ENCODE data around the gene CFAP43. TPM values are rescaled to one million over a fixed set of nuclear protein-coding genes. Genes with fewer than 3 reads are reported as not detected.
A peak's percentile ranks its signal among the peaks of the same experiment; 100 is the strongest.

CFAP43 gene
- total RNA-seq (2014; rRNA removed; shearing (Covaris generic)): 0.24 and 0.69 TPM in 2 replicates

DNA sequence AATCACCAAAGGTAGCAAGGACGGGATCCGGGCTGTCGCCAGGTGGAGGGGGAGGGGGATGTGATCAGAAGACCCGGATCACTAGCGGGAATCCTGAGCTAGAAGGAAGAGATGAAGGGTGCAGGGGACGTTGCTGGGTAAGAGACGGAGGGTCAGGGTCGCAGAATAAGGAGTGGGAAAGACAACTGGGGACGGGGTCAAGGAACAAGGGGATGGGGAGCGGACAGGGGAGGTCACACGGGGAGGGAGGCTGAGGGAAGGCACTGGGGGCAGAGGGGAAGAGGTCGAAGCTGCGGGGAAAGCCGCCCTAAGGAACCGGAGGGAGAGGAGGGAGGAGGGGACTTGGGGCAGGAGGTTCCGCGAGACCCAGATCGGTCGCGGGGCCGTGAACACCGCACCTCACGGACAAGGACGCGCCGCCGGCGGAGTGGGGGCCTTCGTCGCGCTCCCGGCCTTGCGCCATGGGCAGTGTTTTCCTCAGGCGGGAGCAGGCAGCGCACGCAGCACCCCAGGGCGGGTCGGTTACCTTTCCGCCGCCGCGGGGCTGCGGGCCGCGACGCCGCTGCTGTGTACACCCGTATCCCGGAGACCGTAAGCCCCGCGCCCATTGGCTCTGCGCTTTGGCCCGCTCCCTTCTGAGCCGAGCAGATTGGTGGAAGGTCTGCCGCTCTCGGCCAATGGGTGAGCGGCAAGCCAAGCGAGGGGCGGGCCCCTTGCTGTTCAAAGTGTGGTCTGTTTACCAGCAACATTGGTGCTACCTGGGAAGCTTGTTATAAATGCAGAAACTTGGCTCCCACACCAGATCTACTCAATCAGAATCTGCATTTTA is at the start of gene CFAP43:
Gene CFAP43 (minus strand): TSS at position 581 of the 829 bp plus-strand sequence. CDS start 118 bp downstream, at position 463.
- DNase-seq (ENCODE audit: low read depth): peak; percentile 96

DNA sequence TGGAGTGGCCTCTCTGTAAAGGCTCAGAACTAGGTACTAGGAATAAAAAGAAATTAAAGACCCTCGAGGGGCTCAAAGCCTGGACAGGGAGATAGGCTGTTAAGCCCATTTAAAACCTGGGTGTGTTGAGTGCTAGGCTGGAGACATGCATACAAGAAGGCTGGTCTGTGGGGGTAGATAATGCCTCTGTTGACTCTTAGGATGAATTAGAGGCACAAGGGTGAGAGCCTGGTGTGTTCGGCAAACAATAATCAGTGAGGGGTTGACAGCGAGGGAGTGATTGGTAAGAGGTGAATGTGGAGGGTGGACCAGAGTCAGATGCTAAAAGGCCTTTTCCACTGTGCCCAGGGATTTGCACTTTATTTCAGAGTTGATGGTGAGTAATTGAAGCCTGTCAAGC is 49.5 kb upstream of the CFAP43 start:
- no peak for DNase-seq (ENCODE audit: low read depth)

- no peak for DNase-seq (ENCODE audit: low read depth)
These were observed 47.5 kb upstream of the CFAP43 start for GRCh38 chr10:104279550-104280259.

GRCh38 chr10:104277785-104278184 is 45.6 kb upstream of the CFAP43 start:
- no peak for DNase-seq (ENCODE audit: low read depth)

GRCh38 chr10:104276192-104276591 is 44.0 kb upstream of the CFAP43 start:
- DNase-seq (ENCODE audit: low read depth): no peak

- peak; percentile 33 for DNase-seq (ENCODE audit: low read depth)
These were observed 42.9 kb upstream of the CFAP43 start for GRCh38 chr10:104274762-104275721.

DNA sequence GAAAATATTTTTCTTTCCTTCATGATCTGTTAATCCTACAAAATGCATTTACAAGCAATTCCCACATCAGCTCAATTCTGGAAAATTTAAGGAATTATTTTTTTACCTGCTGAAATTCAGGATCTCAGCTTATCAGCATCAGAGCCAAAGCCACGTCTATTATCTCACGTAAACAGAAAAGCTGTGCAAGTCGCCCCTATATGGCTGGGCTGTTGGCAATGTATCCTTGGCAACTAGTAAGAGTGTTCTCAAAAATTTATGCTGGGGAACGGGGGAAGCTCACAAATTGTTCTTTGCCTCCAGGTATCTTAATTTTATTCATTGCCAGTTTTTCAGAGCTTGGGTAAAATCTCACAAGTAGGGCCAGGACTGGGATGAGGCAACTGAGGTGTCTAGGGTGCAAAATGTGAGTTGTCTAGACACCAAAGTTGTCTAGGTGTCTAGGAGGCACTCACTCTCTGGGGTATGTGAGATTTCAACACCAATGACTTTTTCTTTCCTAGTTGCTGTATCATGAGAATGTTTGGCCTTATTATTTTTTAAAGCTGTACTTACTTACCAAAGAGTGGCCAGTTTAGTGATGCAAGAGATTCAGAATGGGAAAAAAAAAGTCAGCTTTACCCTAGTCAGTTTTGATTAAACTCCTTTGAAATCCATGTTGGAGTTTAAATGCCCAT is 41.9 kb upstream of the CFAP43 start:
- DNase-seq (ENCODE audit: low read depth): no peak

- DNase-seq (ENCODE audit: low read depth): no peak
These were observed 41.1 kb upstream of the CFAP43 start for GRCh38 chr10:104273286-104273685.

- DNase-seq (ENCODE audit: low read depth): no peak
These were observed 36.8 kb upstream of the CFAP43 start, which contains the start of gene GSTO2 for GRCh38 chr10:104268713-104269645. GSTO2 (plus strand) TSS chr10:104269184; CDS start chr10:104274916, 5,732 bp downstream.

DNA sequence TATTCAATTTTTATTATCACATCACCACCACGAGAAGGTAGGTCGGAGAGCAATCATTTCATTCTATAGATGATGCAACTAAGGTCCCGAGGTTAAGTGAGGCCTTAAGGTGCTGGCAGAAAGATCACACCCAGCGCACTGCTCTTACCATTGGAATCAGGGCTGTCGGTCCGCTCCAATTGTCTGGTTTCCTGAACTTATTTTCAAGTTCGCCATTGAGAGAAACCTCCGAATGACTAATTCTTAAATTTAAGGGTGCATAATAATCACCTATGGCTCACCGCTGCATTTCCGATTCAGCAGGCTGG is 36.2 kb upstream of the CFAP43 start:
- no peak for DNase-seq (ENCODE audit: low read depth)

DNA sequence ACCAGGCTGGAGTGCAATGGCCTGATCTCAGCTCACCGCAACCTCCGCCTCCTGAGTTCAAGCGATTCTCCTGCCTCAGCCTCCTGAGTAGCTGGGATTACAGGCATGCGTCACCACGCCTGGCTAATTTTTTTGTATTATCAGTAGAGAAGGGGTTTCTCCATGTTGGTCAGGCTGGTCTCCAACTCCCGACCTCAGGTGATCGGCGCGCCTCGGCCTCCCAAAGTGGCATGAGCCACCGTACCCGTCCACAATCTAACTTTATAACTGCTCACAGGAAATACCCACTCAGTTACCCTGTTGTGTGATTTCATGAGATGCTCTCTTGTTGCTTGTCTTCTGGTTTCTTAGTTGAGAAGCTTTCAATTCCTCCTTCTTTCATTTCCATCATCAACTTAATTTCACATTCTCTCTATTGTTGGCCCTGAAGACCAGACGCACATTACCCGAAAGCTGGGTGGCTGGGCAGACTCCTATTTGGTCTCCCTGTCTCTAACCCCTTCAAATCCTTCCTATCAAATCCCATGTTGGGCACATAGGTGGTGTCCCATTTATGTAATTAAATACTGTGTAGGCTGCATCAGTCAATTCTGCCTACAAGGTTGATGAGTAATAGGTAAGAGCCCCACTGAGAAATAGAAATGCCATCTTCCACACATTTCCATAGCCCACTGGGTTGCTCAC is 35.7 kb upstream of the CFAP43 start:
- no peak for DNase-seq (ENCODE audit: low read depth)

GRCh38 chr10:104264783-104265182 is 32.6 kb upstream of the CFAP43 start:
- DNase-seq (ENCODE audit: low read depth): no peak

DNA sequence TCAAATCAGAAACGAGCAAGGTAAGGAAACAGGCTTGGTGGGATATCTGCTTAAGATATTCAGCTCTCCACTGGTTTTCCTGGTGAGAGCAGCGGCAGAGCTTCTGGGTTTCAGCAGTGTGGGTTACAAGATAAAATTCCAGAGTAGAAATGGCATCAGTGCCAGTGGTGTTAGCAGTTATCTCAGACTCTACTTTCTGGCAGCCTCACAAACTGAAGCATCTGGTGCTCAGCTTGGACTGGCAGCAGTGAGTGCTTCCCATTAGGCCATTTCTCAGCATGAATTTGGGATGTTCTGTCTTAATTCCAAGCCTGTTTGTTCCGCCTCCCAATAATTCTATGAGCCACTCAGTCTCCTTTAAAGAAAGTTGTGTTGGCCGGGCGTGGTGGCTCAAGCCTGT is 29.9 kb upstream of the CFAP43 start:
- DNase-seq (ENCODE audit: low read depth): no peak

- peak; percentile 34 for DNase-seq (ENCODE audit: low read depth)
These were observed 28.6 kb upstream of the CFAP43 start for GRCh38 chr10:104260775-104261115.

DNA sequence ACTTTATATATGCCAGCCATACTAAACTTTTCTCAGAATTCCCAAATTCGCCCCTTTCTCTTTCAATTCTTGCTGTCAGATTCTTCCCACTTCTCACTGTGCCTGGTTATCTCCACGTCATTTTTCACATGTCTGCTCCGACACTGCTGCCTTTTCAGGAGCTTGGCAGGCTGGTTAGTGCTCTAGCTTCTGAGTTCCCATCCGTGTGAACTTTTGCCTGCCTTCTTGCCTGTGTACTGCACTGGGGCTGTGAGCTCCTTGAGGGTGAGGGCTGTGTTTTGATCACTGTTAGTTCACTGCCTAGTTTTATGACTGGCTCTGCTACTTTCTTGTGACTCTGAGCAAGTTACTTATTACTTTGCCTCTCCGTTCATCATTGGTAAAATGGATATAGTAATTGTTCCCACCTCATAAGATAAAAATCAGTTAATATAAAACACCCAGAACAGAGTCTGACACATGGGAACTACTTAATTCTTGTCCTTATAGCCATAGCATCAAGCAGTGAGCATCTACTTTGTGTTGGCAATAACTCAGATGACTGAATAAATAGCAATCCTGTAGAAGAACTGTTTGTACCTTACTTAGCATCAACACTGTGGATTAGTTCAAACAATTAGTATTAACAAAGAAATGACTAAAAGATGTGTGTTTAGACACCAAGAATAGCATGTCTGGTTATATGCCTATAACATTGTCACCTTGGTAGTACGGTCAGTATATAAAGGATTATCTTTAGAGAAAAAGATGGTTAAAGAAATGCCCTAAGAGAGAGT is 28.0 kb upstream of the CFAP43 start:
- DNase-seq (ENCODE audit: low read depth): peak; percentile 19

GRCh38 chr10:104259456-104259855 is 27.3 kb upstream of the CFAP43 start:
- no peak for DNase-seq (ENCODE audit: low read depth)

DNA sequence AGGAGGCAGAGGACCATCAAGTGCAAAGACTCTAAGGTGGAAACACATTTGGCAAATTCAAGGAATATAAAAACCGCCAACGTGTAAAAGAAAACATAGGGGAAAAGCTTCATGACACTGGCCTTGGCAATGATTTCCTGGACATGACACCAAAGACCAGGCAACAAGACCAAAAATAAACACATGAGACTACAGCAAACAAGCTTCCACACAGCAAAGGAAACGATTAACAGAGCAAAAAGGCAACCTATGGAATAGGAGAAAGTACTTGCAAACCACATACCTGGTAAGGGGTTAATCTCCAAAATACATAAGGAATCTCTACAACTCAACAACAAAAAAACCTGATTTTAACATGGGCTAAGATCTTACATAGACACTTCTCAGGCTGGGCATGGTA is 26.0 kb upstream of the CFAP43 start:
- DNase-seq (ENCODE audit: low read depth): no peak

DNA sequence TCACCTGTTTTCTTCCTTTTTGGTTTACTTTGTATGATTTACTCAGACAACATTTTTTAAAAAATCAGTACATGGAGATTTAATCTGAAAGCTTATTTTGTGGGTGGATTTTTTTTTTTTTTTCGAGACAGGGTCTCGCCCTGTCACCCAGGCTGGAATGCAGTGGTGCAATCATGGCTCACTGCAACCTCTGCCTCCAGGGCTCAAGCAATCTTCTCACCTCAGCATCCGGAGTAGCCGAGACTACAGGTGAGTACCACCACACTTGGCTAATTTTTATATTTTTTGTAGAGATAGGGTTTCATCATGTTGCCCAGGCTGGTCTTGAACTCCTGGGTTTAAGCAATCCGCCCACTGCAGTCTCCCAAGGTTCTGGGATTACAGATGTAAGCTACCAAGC is 25.1 kb upstream of the CFAP43 start:
- no peak for DNase-seq (ENCODE audit: low read depth)

All from Daoy (cell line).